Astrocyte (in vitro differentiated cells and primary cell): ENCODE data around the gene DOK6. TPM values are rescaled to one million over a fixed set of nuclear protein-coding genes. Genes with fewer than 3 reads are reported as not detected.

Experiments
- DNase-seq: peaks from one replicate; pipeline ENCODE4 v3.0.0-alpha.2; 2010; ENCODE audit warnings: low read depth
- FAIRE-seq: peaks from 2 replicates; lab custom pipeline; 2011; peaks lifted over from hg19 to GRCh38; lab: Jason Lieb, UNC
- H2AFZ ChIP-seq: 2 replicates; pipeline ENCODE4 v1.6.0; 2012; ENCODE audit warnings: low read depth, low read length, inconsistent platforms
- H3K27ac ChIP-seq: 2 replicates; pipeline ENCODE4 v1.5.1; 2011; ENCODE audit warnings: low read depth, low read length, inconsistent platforms
- H3K27me3 ChIP-seq: 2 replicates; pipeline ENCODE4 v1.6.0; 2011; ENCODE audit warnings: low read length, inconsistent platforms; ENCODE audit not compliant: insufficient read depth
- H3K36me3 ChIP-seq: 2 replicates; pipeline ENCODE4 v1.5.1; 2011; ENCODE audit warnings: low read length, inconsistent platforms; ENCODE audit not compliant: insufficient read depth
- H3K4me1 ChIP-seq: 2 replicates; pipeline ENCODE4 v1.5.1; 2011; ENCODE audit warnings: low read length, inconsistent platforms; ENCODE audit not compliant: insufficient read depth
- H3K4me2 ChIP-seq: 2 replicates; pipeline ENCODE4 v1.6.0; 2012; ENCODE audit warnings: low read length, inconsistent platforms
- H3K4me3 ChIP-seq: 2 replicates; pipeline ENCODE4 v1.5.1; 2011; ENCODE audit warnings: low read depth, mild to moderate bottlenecking, low read length, inconsistent platforms; ENCODE audit not compliant: insufficient read depth
- H3K79me2 ChIP-seq: 2 replicates; pipeline ENCODE4 v1.6.0; 2012; ENCODE audit warnings: mild to moderate bottlenecking, low read length, inconsistent platforms; ENCODE audit not compliant: insufficient read depth
- H3K9ac ChIP-seq: 2 replicates; pipeline ENCODE4 v1.6.0; 2012; ENCODE audit warnings: mild to moderate bottlenecking, low read length, inconsistent platforms
- H3K9me3 ChIP-seq: 2 replicates; pipeline ENCODE4 v1.5.1; 2012; ENCODE audit warnings: low read depth, mild to moderate bottlenecking, low read length, inconsistent platforms; ENCODE audit not compliant: insufficient read depth
- H4K20me1 ChIP-seq: 2 replicates; pipeline ENCODE4 v1.6.0; 2012; ENCODE audit warnings: low read length, inconsistent platforms; ENCODE audit not compliant: insufficient read depth
- H3K27ac Mint-ChIP-seq: one replicate; pipeline ENCODE4 v1.8.0; 2021; ENCODE audit warnings: mild to moderate bottlenecking, mixed read lengths; ENCODE audit not compliant: unreplicated experiment
- H3K27me3 Mint-ChIP-seq: one replicate; pipeline ENCODE4 v1.8.0; 2021; ENCODE audit warnings: low read depth, mixed read lengths; ENCODE audit not compliant: unreplicated experiment
- H3K36me3 Mint-ChIP-seq: one replicate; pipeline ENCODE4 v1.8.0; 2021; ENCODE audit warnings: low read depth, mixed read lengths; ENCODE audit not compliant: unreplicated experiment
- H3K4me1 Mint-ChIP-seq: one replicate; pipeline ENCODE4 v1.8.0; 2021; ENCODE audit warnings: low read depth, mixed read lengths; ENCODE audit not compliant: unreplicated experiment
- H3K4me3 Mint-ChIP-seq: one replicate; pipeline ENCODE4 v1.8.0; 2021; ENCODE audit warnings: mild to moderate bottlenecking, moderate library complexity, mixed read lengths; ENCODE audit not compliant: unreplicated experiment
- H3K9me3 Mint-ChIP-seq: one replicate; pipeline ENCODE4 v1.8.0; 2021; ENCODE audit warnings: mild to moderate bottlenecking, mixed read lengths; ENCODE audit not compliant: unreplicated experiment
- EZH2 ChIP-seq: IDR thresholded peaks from 2 replicates; pipeline ENCODE4 v1.6.1; 2012; ENCODE audit warnings: mild to moderate bottlenecking, low read length, inconsistent platforms; ENCODE audit not compliant: insufficient read depth
- total RNA-seq: library from RNA; stranded (reverse); gene quantifications from 2 replicates; pipeline ENCODE4 v1.2.1, GENCODE V29; 2021
- TF ChIP-seq, protein P1 (sequence below): IDR thresholded peaks from 2 replicates; pipeline ENCODE4 v1.5.1; 2011; ENCODE audit warnings: low read depth, mild to moderate bottlenecking, inconsistent platforms, low read length, moderate library complexity; ENCODE audit not compliant: insufficient read depth

The DOK6 gene
- total RNA-seq, 1 donor from 2014 or later: 2.9 TPM

- Histone ChIP-seq H3K79me2 (no peaks in the 10 kb centered on the region), H3K4me3 (no peak overlapping the region), H3K27ac (no peak overlapping the region), H4K20me1 (no peaks in the 10 kb centered on the region), H3K27me3 (no peaks in the 10 kb centered on the region), H3K4me2 (no peak overlapping the region), H3K9ac (no peak overlapping the region), H3K36me3 (no peaks in the 10 kb centered on the region), H3K9me3 (no peaks in the 10 kb centered on the region), H3K4me1 (no peaks in the 10 kb centered on the region), H2AFZ (no peak overlapping the region)
- TF ChIP-seq, protein P1, sequence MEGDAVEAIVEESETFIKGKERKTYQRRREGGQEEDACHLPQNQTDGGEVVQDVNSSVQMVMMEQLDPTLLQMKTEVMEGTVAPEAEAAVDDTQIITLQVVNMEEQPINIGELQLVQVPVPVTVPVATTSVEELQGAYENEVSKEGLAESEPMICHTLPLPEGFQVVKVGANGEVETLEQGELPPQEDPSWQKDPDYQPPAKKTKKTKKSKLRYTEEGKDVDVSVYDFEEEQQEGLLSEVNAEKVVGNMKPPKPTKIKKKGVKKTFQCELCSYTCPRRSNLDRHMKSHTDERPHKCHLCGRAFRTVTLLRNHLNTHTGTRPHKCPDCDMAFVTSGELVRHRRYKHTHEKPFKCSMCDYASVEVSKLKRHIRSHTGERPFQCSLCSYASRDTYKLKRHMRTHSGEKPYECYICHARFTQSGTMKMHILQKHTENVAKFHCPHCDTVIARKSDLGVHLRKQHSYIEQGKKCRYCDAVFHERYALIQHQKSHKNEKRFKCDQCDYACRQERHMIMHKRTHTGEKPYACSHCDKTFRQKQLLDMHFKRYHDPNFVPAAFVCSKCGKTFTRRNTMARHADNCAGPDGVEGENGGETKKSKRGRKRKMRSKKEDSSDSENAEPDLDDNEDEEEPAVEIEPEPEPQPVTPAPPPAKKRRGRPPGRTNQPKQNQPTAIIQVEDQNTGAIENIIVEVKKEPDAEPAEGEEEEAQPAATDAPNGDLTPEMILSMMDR: no peak
- no peak for TF ChIP-seq EZH2
- peaks cover 5% of the 10 kb centered on the region for H3K9me3 Mint-ChIP-seq
- no peak overlapping the region for H3K4me3 Mint-ChIP-seq
- H3K36me3 Mint-ChIP-seq: no peaks in the 10 kb centered on the region
- DNase-seq (no peak), FAIRE-seq (no peak)
- H3K27me3 Mint-ChIP-seq: no peaks in the 10 kb centered on the region
- no peak overlapping the region for H3K27ac Mint-ChIP-seq
- no peaks in the 10 kb centered on the region for H3K4me1 Mint-ChIP-seq
Measured at GRCh38 chr18:69887256-69887655, 486.6 kb downstream of the DOK6 start.

DNA sequence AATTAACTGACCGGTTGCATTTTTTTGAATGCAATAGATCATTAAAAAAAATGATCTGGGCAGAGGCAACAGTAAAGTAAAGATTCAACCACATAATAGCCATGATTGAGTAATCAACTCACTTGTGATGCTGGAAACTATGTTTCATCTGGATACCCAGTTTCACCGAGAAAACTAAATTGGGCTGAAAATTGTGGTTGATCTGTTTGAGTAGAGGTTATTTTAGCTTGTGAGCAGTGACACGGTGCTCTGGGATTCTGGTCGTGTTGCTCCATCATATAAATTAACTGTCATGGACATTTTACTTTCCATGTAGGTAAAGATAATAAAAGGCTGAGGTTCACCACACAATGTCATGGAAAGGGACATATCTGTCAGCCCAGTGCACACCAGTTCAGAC lies 488.3 kb downstream of the DOK6 start:
- no peak overlapping the region for H3K4me3 ChIP-seq
- DNase-seq: peak; percentile 19
- H3K79me2 ChIP-seq: no peaks in the 10 kb centered on the region
- H3K4me3 Mint-ChIP-seq: no peak overlapping the region
- H3K4me2 ChIP-seq: no peak overlapping the region
- H3K27me3 Mint-ChIP-seq: no peaks in the 10 kb centered on the region
- no peaks in the 10 kb centered on the region for H3K4me1 Mint-ChIP-seq
- H3K9me3 Mint-ChIP-seq: peaks cover 5% of the 10 kb centered on the region
- H3K9me3 ChIP-seq: no peaks in the 10 kb centered on the region
- no peaks in the 10 kb centered on the region for H3K36me3 ChIP-seq
- no peak for FAIRE-seq
- H3K27me3 ChIP-seq: no peaks in the 10 kb centered on the region
- no peak overlapping the region for H3K9ac ChIP-seq
- H2AFZ ChIP-seq: no peak overlapping the region
- no peak overlapping the region for H3K27ac Mint-ChIP-seq
- H3K36me3 Mint-ChIP-seq: no peaks in the 10 kb centered on the region
- H4K20me1 ChIP-seq: no peaks in the 10 kb centered on the region
- no peak overlapping the region for H3K27ac ChIP-seq
- no peaks in the 10 kb centered on the region for H3K4me1 ChIP-seq
- no peak for TF ChIP-seq EZH2
- TF ChIP-seq, protein P1: no peak

DNA sequence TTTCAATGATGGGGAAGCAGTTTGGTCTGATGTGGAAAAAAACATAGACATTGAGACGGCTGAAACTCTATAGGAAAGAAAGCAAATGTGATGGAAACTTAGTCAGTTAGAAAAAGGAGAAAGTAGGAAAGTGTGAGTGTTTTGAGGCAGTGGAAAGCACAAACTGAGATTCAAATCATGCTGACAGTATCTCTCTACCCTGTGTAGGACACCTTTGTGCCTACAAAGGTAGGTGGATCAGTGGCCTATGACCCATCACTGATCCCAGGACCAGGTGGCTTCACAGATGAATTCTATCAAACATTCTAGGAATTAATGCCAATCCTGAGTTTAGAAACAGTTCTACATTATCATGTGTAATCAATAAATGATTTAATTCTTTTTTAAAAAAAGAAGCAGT lies 489.9 kb downstream of the DOK6 start:
- Histone ChIP-seq H3K27me3 (no peaks in the 10 kb centered on the region), H3K9me3 (no peaks in the 10 kb centered on the region), H3K36me3 (no peaks in the 10 kb centered on the region), H3K9ac (no peak overlapping the region), H3K4me3 (no peak overlapping the region), H3K79me2 (no peaks in the 10 kb centered on the region), H2AFZ (no peak overlapping the region), H3K27ac (no peak overlapping the region), H4K20me1 (no peaks in the 10 kb centered on the region), H3K4me2 (no peak overlapping the region), H3K4me1 (no peaks in the 10 kb centered on the region)
- no peaks in the 10 kb centered on the region for H3K27me3 Mint-ChIP-seq
- no peaks in the 10 kb centered on the region for H3K4me1 Mint-ChIP-seq
- TF ChIP-seq, protein P1: no peak
- no peak for TF ChIP-seq EZH2
- H3K27ac Mint-ChIP-seq: no peak overlapping the region
- DNase-seq (no peak), FAIRE-seq (no peak)
- no peaks in the 10 kb centered on the region for H3K36me3 Mint-ChIP-seq
- H3K4me3 Mint-ChIP-seq: no peak overlapping the region
- peaks cover 5% of the 10 kb centered on the region for H3K9me3 Mint-ChIP-seq
